Amniotic stem cell (primary cell): ENCODE data around the gene MCOLN2.
"Not testable (repeated sequence)": the region's sequence is repeated elsewhere in the genome, so short reads cannot be mapped to it uniquely, and the experiment has no call there.

Experiments used
- DNase-seq: peaks from one replicate; lab custom pipeline; 2025; lab: John Stamatoyannopoulos, UW

The MCOLN2 gene

DNA sequence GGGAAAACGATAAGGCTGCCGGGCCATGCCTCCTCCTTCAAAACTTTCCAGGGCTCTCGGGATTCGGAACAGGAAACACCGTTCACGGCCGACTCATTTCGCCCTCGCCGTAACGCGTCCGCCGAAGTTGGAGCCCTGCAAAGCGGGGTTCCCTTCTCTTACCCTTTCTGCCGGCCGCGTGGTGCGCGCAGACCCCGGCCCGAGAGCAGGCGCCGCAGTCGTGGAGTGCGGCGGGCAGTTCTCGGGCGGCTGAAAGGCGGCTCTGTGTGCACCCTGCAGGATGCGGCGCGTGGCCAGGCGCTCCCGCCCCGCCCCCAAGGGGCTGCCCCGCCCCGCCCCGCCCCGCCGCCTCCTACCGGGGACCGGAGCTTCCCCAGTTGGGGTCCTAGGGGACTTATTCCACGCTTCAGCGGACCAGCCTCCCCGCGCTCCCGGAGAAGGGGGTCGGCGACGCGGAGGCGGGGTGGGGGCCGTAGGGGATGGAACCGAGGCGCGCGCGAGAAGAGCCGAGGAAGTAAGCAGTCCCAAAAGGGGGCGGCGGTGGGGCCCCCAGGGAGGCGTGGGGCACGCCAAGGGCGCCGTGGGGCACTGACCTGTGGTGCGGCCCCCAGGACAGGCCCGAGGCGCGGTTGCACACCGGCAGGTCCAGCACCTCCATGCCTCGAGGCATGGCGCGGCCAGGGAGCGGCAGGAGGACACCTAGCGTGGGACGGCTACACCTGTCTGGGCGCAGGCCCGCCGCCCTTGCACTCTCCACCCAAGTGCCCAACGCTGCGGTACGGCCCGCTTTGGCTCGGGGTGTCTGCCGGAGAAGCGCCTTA is at the start of gene MCOLN2:
MCOLN2 (minus strand) TSS at position 268 of the 821 bp plus-strand sequence; CDS start at position 27, 241 bp downstream.
- DNase-seq, result no peak

DNA sequence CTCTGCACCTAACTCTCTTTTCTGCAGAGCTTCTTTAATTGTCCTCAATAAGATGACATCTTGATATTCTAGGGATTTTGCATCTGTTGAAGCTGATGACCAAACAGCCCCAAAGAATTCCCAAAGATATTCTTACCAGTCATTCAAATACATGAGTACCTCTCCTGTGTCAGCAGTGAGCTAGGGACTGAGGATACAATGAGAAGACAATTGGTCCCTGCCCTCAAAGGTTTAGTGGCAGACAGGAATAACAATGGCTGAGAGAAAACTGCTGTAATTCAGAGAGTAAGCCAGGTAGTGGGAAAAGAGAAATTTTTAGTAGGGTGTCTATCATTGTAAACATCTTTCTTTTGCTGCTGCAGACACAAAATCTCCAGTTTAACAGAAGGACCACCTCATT is 45.5 kb upstream of the MCOLN2 start:
- DNase-seq, result no peak

DNA sequence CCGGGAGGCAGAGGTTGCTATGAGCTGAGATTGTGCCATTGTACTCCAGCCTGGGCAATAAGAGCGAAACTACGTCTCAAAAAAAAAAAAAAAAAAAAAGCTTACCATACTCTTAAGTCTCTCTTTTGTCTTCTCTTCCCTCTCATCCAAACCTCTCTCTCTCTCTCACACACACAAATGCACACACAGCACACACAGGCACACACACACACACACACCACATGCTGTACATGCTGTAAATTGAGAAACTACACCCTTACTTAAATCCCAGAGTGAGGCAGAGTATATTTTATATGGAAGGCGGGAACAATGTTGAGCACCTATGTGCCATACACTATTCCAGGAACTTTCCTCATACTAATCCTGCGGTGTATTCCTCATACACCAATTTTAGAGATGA is 44.9 kb upstream of the MCOLN2 start:
- no peak for DNase-seq

DNA sequence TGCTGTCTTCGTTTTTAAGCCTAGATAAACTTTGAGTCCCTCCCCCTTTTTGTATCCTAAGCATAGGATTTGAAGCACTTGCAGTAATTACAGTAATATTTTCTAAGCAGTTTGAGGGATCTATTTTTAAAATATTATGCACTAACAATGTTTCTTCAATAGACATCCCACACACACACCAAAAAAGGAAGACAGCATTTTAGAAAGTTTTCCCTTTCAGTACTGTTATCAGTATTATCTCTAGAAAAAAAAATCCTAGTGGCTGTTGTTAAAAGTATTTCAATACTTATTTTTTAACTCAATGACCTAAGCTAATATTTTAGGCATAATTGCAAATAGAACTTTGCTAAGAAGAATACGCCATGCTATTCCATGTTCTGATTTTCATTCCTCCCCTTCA is 36.3 kb upstream of the MCOLN2 start:
- DNase-seq, result no peak

DNA sequence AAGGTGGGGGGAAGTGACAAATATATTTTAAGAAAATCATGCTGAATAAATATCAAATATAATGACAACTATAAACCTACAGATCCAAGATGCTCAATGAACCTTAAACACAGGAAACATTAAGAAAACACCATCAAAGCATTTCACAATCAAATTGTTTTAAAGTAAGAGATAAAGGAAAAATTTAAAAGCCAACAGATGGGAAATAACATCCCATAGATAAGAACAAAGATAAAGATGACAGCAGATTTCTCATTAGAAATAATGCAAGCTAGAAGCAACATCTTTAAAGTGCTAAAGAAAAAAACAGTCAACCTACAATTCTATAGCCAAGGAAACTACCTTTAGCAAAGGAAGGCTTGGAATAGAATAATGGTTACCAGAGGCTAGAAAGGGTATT is 33.6 kb upstream of the MCOLN2 start:
- no peak for DNase-seq

DNA sequence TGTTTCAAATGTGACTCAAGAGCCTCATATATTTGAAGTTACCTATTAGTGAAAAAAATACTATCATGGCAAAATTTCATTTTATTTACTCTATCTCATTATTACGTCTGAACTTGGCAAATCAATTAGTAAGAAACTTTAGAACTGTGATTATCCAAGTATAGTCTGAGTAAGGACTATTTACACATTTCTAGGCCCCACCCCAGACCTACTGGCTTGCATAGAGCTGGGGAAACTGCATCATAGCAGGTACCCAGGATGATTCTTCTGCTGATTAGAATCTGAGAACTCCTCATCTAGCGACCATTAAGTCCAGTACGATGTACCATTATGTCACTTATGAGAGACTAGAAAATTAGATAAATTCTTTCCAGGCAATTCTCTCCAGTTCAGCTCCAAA is 31.2 kb upstream of the MCOLN2 start:
- no peak for DNase-seq

DNA sequence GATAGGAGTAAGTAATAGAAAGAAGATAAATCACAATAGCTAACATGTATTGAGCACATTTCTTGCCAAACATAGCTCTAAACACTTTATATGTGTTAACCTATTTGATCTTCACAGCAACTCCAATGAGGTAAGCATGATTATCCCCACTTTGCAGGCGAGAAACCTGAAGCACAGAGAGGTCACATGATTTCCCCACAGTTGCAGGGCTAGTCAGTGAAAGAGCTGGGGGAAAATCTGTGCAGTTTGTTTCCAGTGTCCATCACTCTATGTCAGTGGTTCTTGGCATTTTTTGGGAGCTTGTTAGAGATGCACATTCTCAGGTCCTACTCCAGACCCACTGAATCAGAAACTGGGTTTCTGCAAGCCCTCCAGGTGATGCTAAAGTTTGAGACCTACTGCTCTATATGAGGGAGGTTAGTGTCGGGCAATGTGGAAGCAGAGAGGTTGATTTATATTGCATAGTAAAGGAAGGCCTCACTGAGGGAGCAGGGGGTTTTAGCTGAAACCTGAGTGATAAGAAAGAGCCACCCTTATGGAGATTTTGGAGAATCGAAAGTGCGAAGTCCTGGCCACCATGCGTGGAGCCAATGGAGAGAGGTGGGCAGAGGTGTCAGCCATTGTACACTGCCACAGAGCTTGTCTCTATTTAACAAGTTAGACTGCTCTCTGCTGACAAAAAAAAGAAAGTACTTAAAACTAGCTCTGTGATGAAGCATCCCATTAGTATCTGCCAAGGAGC is 30.5 kb upstream of the MCOLN2 start:
- no peak for DNase-seq

DNA sequence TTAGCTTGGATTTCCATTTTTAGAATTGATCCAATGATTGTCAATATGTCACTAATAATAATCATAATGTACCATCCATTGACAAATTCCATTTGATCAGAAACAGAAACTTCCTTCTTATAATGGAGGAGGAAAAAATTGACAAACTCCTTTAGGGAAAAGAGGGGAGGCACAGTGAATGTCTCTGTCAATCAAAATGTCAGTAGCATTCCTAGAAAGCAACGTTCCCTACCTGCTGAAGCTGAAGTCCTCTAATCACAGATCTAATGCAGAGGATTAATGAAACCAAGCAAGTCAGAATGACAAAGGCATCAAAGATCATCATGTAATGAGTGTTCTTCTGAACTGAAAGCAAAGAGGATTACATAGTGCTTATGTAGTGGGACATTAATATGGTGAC is 29.0 kb upstream of the MCOLN2 start:
- DNase-seq, result no peak

DNA sequence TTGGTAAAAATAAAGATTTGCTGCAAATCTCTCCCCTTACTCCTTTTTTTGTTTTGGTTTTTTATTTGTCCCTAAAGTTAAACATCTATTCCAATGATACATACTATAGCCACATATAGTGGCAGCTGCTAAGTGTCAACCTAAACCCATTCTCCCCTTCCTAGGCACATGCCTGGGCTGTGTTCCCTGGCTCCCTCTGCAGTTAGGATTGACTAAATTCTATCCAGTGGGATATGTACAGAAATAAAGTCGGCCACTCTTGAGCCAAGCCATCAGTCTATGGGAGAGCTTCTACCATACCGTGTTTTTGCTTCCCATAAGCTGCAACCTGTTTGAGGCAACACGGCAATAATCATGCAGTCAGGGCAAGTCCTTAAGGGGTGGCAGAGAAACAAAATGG is 27.8 kb upstream of the MCOLN2 start:
- DNase-seq, result no peak

DNA sequence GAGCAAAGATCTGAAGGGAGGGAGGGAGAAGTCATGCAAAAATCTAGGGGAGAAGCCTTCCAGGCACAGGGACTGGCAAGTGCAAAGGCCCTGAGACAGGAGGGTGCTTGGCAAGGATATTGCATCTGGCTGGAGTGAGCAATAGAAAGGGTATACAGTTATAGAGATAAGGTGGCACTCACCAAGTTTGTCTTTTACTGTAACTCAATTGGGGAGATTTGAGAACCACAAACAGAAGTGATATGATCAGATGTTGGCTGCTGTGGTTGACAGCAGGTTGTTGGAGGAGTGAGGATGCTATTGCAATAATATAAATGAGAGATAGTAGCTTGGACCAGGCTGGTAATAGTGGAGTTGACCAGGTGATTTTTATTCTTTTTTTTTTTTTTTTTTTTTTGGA is 25.8 kb upstream of the MCOLN2 start:
- DNase-seq, result no peak

DNA sequence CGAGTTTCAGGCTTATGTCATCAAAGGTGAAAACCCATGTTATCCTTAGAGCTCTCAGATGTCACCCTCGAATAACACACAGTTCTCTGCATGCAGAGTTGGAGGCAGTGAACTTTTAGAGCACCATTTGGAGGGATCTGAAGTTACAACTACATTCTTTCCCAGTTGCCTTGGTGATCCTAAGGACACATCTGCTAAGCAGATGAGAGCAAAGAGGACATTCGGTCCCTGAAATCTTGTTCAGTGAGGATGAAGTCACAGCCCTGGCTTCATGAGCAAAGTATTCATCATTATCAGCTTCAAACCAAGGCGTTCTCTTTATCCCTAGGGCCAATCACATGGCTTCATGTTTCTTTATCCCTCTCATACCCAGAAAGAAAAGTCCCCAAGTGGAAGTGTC is 23.1 kb upstream of the MCOLN2 start:
- DNase-seq, result no peak

DNA sequence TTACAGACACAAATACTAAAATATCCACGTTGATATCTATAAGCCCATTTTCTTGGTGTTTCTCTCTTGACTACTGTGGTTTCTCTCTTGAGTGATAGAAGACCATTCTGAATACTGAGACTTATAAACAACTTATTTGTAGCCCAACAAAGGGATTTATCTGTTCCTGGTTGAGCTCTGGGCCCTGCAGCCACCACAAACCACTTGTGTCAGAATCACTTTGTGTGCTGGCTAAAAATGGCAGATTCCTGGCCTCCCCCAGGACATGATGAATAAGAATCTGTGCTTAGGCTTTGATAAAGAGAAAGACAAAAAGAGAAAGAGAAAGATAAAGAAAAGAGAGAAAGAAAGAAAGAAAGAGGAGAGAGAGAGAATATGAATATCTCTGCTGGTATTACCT is 18.9 kb upstream of the MCOLN2 start:
- no peak for DNase-seq

DNA sequence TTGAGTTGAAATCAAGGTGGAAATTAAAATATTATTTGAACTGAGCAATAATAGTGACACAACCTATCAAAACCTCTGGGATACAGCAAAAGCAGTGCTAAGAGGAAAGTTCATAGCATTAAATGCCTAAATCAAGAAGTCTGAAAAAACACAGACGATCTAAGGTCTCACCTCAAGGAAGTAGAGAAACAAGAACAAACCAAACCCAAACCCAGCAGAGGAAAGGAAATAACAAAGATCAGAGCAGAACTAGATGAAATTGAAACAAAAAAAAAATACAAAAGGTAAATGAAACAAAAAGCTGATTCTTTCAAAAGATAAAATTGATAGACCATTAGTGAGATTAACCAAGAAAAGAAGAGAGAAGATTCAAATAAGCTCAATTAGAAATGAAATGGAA is 8.7 kb upstream of the MCOLN2 start:
- DNase-seq, result not testable (repeated sequence)

DNA sequence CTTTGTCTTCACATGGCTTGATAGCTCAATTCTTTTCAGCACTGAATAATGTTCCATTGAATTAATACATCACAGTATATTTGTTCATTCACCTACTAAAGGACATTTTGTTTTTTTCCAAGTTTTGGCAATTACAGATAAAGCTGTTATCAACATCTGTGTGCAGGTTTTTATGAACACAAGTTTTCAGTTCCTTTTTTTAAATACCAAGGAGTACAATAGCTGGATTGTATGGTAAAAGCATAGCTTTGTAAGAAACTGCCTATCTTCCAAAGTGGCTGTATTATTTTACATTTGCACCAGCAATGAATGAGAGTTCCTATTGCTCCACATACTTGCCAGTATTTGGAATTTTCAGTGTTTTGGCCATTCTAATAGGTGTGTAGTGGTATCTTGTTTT is 4.8 kb upstream of the MCOLN2 start:
- no peak for DNase-seq

DNA sequence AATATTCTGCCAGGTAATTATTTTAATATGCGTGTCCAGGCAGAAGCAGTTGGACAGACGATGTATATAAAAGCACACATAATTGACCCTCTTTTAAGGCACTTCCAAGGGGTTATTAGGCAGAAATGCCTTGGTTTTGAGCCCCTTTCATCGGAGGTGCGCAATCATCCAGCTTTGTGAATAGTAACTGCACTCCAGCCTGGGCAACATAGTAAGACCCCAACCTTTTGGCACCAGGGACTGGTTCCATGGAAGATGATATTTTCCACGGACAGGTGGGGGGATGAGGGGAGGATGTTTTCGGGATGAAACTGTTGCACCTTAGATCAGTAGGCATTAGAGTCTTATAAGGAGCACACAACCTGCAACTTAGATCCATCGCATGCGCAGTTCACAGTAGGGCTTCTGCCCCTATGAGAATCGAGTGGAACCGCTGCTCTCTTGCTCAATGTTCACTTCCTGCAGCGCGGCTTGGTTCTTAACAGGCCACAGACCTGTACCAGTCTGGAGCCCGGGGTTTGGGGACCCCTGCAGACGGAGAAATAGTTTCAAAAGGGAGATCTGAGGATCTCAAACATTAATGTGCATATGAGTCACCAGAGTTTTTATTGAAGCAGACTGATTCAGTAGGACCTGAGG is 1.8 kb upstream of the MCOLN2 start:
- DNase-seq, result no peak

DNA sequence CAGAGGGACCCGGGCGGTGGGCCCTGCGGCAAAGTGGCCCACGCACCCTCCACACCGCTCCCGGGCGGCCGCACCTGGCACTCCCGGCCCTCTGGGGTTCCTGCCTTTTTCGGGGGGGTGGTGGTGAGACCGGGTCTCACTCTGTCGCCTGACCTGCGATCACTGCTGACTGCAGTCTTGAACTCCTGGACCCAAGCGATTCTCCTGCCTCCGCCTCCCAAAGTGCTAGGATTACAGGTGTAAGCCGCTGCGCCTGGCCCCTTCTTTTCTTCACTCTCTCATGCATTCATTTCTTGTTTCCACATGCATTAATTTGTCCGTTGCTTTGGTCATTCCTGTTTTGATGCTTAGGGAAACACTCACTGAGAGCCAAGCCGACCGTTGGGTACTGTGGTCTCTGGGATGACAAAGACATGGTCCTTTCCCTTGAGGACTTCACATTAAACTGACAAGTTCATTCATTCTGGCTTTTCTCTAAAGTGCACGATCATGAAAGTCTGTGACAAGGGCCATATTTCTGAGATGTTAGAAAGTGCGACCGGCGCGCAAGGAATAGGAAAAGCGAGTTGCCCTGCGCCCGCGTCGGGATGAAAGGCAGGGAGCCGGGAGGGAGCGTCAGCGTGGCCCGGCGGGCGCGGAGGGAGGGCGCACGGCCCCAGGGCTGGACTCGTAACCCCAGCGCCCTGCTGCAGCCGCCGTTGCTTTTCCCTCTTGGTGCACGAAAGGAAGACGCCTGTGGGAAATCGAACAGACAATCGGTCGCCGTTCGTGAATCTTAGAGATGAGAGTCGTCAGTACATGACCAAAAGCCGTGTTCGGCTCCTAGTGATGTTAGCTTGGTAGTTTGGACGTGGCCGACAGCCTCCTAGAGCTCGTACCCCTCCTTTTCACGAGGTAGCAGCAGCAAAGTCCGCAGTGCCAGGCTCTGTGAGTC is 1.0 kb upstream of the MCOLN2 start:
- no peak for DNase-seq

DNA sequence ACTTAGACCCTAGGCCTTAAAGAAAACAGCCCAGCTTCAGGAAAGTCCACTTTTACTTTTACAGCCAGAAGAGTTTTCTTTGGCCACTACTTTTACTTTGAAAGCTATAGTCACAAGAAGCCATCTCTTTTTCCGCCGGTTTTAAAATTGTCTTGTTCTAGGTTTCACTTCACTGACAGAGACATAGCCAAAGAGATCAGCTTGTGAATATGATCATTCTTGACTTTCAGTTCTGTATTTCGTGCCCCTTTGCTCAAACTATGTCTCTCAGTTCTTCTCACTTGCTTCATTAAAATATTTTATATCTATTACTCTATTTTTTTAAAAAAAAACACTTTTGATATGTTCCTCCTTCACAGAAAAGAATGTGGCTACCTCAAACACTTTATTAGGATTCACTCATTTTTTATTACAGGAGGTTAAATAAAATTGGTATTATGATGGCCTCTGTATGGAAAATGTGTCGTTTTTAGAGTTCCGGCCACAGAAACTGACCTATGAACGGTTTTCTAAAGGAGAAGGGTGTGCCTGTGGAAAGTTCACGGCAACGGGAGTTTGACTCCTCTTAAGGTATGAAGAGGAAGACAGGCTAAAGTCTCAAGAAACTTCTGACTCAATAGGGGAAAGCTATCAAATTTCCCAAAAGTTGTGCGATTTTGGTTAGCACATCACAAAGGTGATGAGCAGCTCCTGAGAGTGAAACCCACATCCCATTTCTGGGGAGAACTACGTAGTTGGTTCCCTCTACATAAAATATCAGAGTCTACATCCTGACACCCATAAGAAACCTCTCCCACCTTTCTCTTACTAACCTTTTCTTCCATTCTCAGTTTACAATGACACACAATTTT is 1.2 kb downstream of the MCOLN2 start:
- no peak for DNase-seq

DNA sequence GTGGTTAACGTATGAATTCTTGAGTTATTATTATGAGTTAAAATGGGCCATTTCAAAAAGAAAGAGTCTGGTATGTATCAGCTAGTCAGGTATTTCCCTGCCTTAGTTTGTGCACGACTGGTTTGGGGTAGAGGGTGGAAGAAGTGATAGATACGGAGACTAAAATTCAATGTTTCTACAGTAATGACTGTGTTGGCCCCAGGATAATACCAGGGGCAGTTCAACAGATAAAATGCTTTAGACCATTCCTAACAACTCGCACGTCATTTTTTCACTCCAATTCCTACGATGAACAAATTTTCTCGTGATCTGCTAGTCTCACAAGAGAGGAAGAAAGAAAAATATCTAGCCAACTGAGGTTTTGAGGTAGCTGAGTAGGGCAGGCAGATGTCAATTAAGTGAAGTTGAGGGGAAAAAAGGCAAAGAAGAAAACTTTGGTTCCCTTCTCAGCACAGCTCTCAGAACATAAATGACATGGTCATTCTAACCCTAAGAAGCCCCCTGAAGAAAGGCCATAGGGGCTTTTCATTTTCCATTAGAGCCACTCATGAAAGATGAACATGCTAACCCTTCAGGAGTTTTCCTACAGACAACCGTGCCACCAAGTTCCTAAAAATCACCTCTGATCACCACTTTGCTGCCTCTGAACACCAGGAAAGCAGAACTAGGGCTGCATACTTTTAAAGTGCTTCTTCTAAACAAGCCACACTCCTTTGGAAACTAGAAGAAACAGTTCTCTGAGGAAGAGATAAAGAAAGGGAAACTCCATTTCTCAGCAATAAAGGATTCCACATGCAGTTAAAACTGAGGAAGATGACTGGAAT is 5.6 kb downstream of the MCOLN2 start:
- DNase-seq, result no peak

DNA sequence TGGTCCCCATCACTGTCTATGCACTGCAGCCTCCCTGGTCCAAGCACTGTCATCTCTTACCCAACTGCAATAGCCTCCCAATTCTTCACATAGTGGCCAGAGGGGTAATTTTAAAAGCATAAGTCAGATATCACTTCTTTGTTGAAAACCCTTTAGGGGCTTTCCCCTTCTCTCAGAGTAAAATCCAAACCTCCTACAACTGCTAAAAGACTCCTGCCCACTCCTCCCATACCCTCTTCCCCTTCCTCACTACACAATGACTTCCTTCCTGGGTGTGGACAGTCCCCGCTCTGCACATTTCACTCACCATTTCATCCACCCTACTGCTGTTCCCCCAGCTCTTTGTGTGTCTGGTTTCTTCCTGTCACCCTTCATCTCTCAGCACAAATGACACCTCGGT is 8.3 kb downstream of the MCOLN2 start:
- no peak for DNase-seq

DNA sequence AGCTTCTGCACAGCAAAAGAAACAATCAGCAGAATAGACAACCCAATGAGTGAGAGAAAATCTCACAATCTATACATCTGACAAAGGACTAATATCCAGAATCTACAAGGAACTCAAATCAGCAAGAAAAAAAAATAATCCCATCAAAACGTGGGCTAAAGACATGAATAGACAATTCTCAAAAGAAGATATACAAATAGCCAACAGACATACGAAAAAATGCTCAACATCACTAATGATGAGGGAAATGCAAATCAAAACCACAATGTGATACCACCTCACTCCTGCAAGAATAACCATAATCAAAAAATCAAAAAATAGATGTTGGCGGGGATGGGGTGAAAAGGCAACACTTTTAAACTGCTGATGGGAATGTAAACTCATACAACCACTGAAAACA is 10.4 kb downstream of the MCOLN2 start:
- DNase-seq, result not testable (repeated sequence)
